SK-N-MC (cell line): Measurements from ENCODE around the gene SHLD1.

Experiments used
- EZH2 ChIP-seq: fragments of 200-600 bp; sonication (generic); IDR thresholded peaks from one replicate; pipeline ENCODE4 v1.6.1; 2017; ENCODE audit warnings: antibody characterized with exemption
- POLR2AphosphoS5 ChIP-seq: IDR thresholded peaks from 2 replicates; pipeline ENCODE4 v1.6.1; 2012; ENCODE audit warnings: mild to moderate bottlenecking, low read depth, low read length, borderline replicate concordance

DNA sequence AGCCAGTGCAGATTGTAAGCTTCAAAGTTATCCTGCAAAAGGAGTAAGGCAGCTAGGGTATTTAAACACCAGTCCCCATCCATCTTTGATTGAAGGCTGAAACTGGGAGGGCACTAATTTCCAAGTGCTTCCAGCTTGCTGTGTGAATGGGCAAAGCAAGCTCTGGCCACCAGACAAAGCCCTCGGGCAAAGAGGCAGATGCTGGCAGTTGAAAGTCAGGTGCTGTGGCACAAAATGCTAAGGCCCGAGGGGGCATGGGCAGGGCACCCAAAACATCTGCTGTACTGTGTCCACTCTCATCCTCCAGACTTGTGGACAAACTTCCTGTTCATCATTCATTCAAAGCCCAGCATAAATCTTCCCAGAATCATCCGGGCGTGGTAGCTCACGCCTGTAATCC is 137.2 kb downstream of the SHLD1 start:
- no peak for TF ChIP-seq EZH2
- no peak for TF ChIP-seq POLR2AphosphoS5
